ENCODE results near the gene SOAT1. TPM values are rescaled to one million over a fixed set of nuclear protein-coding genes. Genes with fewer than 3 reads are reported as not detected.
A peak's percentile ranks its signal among the peaks of the same experiment; 100 is the strongest.

SOAT1 gene
- total and polyA plus RNA-seq, 10 of the 15 experiments (the other 5 are each of a cell fraction or from before 2014, with no cell fraction given) = 8.6 to 68.5 (median 22.3) TPM

GRCh38 chr1:179325836-179326235 is 32.2 kb downstream of the SOAT1 start:
- Histone ChIP-seq H4K20me1 (ENCODE audit: control insufficient read depth, insufficient read depth) (no peaks in the 10 kb centered on the region), H3K4me1 (ENCODE audit: control insufficient read depth, insufficient read depth, low read length) (0 out of 2 replicates have a peak, but pooled peaks cover 4% of the 10 kb centered on the region), H3K4me3 (no peak overlapping the region), H3K27me3 (replicated peaks in 1 of 2; ENCODE audit: control insufficient read depth in 2 of 2, insufficient read depth in 2 of 2, low read length in 1 of 2) (no peaks in the 10 kb centered on the region), H3K4me2 (ENCODE audit: control insufficient read depth, insufficient read depth) (no peak overlapping the region), H3K27ac (ENCODE audit: control insufficient read depth, insufficient read depth) (no peak overlapping the region), H2AFZ (ENCODE audit: control insufficient read depth, low read depth, low read length) (no peak overlapping the region), H3K79me2 (ENCODE audit: control insufficient read depth, insufficient read depth, low read length) (0 out of 2 replicates have a peak, but pooled peaks cover 2% of the 10 kb centered on the region), H3K9ac (ENCODE audit: control insufficient read depth, insufficient read depth, low read length) (no peak overlapping the region), H3K9me3 (replicated peaks; ENCODE audit: control insufficient read depth, insufficient read depth, low read length) (peaks cover 7% of the 10 kb centered on the region), H3K36me3 (ENCODE audit: control insufficient read depth in 2 of 2, insufficient read depth in 2 of 2, low read length in 1 of 2) (peaks cover 0 to 5% of the 10 kb centered on the region in 2 experiments; a peak in 2 of 4 replicates)
- in situ Hi-C loops (cut with MboI) = no loop called here
- ChIA-PET CTCF (interaction anchor here (1.0 kb wide), 2 partner anchors 8 to 205 kb away, joined by 4 read pairs; no protein-coding TSS in a partner anchor), SMC1A (ENCODE audit: uncharacterized antibody, unreplicated experiment) (interaction anchor here (0.8 kb wide), 1 partner anchor 31 kb away, joined by 3 read pairs; no protein-coding TSS in a partner anchor), RAD21 (ENCODE audit: unreplicated experiment) (no interaction called here), POLR2A (no interaction called here)
- BruUV-seq (replicated peaks) = TSS peak; percentile 33
- no peak for TF ChIP-seq CBX5 (IDR thresholded peaks at IDR 0.05; ENCODE audit: low read depth)
- no peak for TF ChIP-seq POU2F2 (IDR thresholded peaks at IDR 0.05; ENCODE audit: borderline replicate concordance, low read depth, low read length)
- TF ChIP-seq, protein P1, sequence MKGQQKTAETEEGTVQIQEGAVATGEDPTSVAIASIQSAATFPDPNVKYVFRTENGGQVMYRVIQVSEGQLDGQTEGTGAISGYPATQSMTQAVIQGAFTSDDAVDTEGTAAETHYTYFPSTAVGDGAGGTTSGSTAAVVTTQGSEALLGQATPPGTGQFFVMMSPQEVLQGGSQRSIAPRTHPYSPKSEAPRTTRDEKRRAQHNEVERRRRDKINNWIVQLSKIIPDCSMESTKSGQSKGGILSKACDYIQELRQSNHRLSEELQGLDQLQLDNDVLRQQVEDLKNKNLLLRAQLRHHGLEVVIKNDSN (IDR thresholded peaks at IDR 0.05; ENCODE audit: borderline replicate concordance, extremely low read length, insufficient read depth, low read depth, low read length) = no peak
- TF ChIP-seq NR2C1 (IDR thresholded peaks at IDR 0.05) = no peak
- TF ChIP-seq CREB1 (IDR thresholded peaks at IDR 0.05; ENCODE audit: low read depth) = no peak
- TF ChIP-seq NRF1 (conservative IDR thresholded peaks at IDR 0.05; ENCODE audit: low read depth, low read length) = no peak
- TF ChIP-seq, protein P2, sequence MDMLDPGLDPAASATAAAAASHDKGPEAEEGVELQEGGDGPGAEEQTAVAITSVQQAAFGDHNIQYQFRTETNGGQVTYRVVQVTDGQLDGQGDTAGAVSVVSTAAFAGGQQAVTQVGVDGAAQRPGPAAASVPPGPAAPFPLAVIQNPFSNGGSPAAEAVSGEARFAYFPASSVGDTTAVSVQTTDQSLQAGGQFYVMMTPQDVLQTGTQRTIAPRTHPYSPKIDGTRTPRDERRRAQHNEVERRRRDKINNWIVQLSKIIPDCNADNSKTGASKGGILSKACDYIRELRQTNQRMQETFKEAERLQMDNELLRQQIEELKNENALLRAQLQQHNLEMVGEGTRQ (IDR thresholded peaks at IDR 0.05; ENCODE audit: borderline replicate concordance, low read depth, low read length) = no peak
- TF ChIP-seq, protein P3, sequence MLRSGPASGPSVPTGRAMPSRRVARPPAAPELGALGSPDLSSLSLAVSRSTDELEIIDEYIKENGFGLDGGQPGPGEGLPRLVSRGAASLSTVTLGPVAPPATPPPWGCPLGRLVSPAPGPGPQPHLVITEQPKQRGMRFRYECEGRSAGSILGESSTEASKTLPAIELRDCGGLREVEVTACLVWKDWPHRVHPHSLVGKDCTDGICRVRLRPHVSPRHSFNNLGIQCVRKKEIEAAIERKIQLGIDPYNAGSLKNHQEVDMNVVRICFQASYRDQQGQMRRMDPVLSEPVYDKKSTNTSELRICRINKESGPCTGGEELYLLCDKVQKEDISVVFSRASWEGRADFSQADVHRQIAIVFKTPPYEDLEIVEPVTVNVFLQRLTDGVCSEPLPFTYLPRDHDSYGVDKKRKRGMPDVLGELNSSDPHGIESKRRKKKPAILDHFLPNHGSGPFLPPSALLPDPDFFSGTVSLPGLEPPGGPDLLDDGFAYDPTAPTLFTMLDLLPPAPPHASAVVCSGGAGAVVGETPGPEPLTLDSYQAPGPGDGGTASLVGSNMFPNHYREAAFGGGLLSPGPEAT (IDR thresholded peaks at IDR 0.05; ENCODE audit: low read depth) = no peak
- no peak for TF ChIP-seq HSF1 (IDR thresholded peaks at IDR 0.05; ENCODE audit: low read depth, low read length)
- no peak for TF ChIP-seq PAX5 (IDR thresholded peaks at IDR 0.05; ENCODE audit: borderline replicate concordance, low read depth, low read length)
- TF ChIP-seq SUPT20H (IDR thresholded peaks at IDR 0.05; ENCODE audit: borderline replicate concordance, control insufficient read depth, low read depth, low read length) = no peak
- TF ChIP-seq NFYA (IDR thresholded peaks at IDR 0.05; ENCODE audit: borderline replicate concordance, low read depth, low read length) = no peak
- 73% methylated on average over 2 of the region's 2 CpGs for WGBS (ENCODE audit: insufficient coverage, insufficient replicate concordance, low lambda C conversion rate, missing lambda C conversion rate)
- no peak for FAIRE-seq
- intact Hi-C loops (cut with micrococcal nuclease; ENCODE audit: unreplicated experiment) = no loop called here
- DNase-seq (ENCODE audit: low read depth, low spot score) = no peak
- ATAC-seq = no peak
